Right ventricle myocardium superior (tissue), 1 donor: ENCODE measurements around the gene ACACA. TPM values are rescaled to one million over a fixed set of nuclear protein-coding genes. Genes with fewer than 3 reads are reported as not detected.
"Not testable (repeated sequence)": the region's sequence is repeated elsewhere in the genome, so short reads cannot be mapped to it uniquely, and the experiment has no call there.

ENCODE experiments used
- ATAC-seq: fragments of 200-7000 bp; cut with Tn5 transposase; one replicate; pipeline ENCODE4 v1.9.1; 2020; ENCODE audit warnings: mild to moderate bottlenecking; ENCODE audit not compliant: poor library complexity
- DNase-seq: peaks from one replicate; pipeline ENCODE4 v3.0.0-alpha.2; 2020
- intact Hi-C: fragments of 100-400 bp; cut with DNase I; formaldehyde crosslinking; loops from one replicate; pipeline ENCODE4 v1.11.2; 2022
- total RNA-seq: library from RNA; stranded (reverse); fragmentation: NEBNext Ultra II Directional; extraction: Animal tissue kit (Norgen Biotek cat#: 25700); gene quantifications from one replicate; pipeline ENCODE4 v1.2.1, GENCODE V29; 2021
- donor health status: DM: no; HTN: yes; CAD: no; lungs with severe emphysema.

The ACACA gene
- total RNA-seq, 1 donor from 2014 or later, result 15.4 TPM

- ATAC-seq (no peak), DNase-seq (no peak)
- intact Hi-C loops, result no loop called here
Measured at GRCh38 chr17:37164057-37164456, 242.6 kb downstream of the ACACA start.

DNA sequence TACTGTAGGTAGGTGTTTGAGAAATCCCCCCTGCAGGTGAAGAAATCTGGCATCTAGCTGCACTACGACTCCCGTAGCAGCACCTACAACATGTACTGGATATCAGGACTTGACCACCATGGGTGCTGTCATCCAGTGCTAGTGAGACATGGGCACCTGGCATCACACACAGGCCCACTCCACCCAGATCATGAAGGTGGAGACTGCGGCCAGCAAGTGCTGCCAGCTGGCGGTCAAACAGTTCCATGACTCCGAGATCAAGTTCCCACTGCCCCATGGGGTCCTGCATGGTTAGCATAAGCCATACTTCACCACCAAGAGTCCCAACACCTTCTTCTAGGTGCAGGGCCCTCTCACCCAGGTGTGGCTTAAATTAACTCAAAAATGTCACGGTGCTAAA, 243.8 kb downstream of the ACACA start:
- DNase-seq (no peak), ATAC-seq (no peak)
- intact Hi-C loops, result no loop called here

DNA sequence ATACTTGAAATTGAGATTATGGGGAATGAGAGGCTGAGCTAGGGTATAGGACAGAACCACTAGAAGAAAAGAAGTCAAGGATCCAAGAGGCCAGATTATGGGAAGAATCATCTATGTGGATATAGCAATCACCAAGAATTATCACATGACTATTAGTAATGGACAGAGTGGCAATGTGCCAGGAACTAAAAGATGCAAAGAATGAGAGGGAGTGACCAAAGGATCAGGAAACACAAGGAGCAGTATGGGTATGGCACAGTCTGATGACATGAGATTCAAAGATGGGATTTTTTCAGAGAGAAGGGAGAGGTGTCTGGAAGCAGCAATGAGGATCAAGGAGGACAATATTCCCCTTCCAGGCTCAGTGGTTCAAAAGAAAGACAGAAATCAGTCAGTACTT, 245.7 kb downstream of the ACACA start:
- ATAC-seq (no peak), DNase-seq (no peak)

GRCh38 chr17:37158290-37158689, 248.3 kb downstream of the ACACA start:
- DNase-seq (no peak), ATAC-seq (no peak)
- intact Hi-C loops, result no loop called here

More for the DNA sequence above, 245.7 kb downstream of the ACACA start:
- intact Hi-C loops, result no loop called here

DNA sequence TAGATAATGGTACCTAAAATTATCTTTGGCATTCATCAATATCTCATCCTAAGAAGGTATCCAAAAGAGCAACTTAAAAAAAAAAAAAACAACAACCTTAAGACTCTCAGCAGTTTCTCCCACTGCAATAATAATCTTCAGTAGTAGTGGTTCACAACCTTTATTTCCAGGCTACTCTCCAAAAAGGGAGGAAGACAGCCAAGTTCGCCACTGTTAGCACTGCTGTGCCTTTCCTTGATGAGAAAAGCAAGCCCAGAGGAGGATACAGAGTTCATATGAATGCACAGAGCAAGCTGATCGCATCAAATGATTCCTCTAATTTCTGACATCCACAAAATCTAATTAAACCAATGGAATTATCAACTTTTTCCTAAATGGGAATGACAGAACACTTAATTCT, 258.5 kb downstream of the ACACA start:
- DNase-seq (no peak), ATAC-seq (no peak)
- intact Hi-C loops, result no loop called here

GRCh38 chr17:37147301-37147812, 259.3 kb downstream of the ACACA start:
- ATAC-seq (no peak), DNase-seq (no peak)
- intact Hi-C loops, result no loop called here

GRCh38 chr17:37146086-37147064, 260.3 kb downstream of the ACACA start:
- ATAC-seq (no peak), DNase-seq (no peak)
- intact Hi-C loops, result no loop called here

- intact Hi-C loops, result no loop called here
- DNase-seq (no peak), ATAC-seq (no peak)
Measured at GRCh38 chr17:37144075-37144701, 262.4 kb downstream of the ACACA start.

- DNase-seq, intact Hi-C loops, ATAC-seq: not testable (repeated sequence)
Measured at GRCh38 chr17:37143558-37143957, 263.1 kb downstream of the ACACA start.

- ATAC-seq, result no peak
- DNase-seq, result no peak
- intact Hi-C loops, result no loop called here
Measured at GRCh38 chr17:37142294-37142896, 264.2 kb downstream of the ACACA start.

DNA sequence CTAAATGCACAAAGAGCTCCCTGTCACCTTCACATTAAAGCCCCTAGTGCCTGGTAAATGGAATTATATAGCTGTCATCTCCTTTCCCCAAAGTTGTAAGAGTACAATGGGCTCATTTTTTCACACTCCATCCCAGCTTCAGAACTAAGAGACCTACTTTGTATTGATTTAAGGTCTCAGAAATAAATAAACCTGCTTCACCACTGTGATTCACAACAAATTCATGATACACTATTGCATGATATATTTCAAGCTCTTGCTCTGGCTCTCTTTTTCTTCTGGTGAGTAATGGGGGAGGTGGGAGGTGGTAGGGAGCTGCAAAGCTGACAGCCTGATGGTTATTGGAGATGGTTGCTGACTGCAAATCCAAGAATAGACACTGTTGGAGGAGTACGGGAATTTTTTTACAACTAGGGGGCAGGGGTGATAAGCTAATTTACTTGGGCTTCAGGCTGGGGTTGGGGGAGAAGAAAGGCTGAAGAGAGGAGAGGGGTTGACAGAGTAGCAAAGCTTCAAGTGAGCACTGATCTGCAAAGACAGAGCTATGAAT, 268.0 kb downstream of the ACACA start:
- ATAC-seq (no peak), DNase-seq (no peak)
- intact Hi-C loops, result no loop called here

GRCh38 chr17:37137906-37138514, 268.6 kb downstream of the ACACA start:
- intact Hi-C loops, result no loop called here
- DNase-seq (no peak), ATAC-seq (no peak)

- intact Hi-C loops, result no loop called here
- no peak for ATAC-seq
- DNase-seq, result no peak
Measured at GRCh38 chr17:37137070-37137610, 269.5 kb downstream of the ACACA start.

GRCh38 chr17:37135576-37135975, 271.1 kb downstream of the ACACA start:
- no peak for ATAC-seq
- no peak for DNase-seq
- intact Hi-C loops, result no loop called here

DNA sequence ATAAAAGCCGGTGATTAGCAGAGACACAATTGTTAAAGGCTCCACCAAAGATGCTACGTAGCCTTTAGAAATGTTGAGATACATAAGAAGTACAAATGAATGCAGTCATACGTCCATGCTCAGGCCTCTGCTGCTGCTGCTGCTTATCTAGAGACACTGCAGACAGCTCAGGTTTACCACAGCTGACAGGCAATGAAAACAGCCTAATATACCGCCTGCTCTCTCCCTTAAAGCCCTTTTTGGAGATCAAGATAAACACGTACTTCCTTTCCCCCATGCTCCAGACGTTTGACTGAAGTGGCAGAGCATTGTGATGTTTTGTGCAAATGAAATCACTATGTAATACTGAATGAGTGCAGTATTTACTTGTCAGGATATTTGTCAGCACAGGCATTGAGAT, 272.6 kb downstream of the ACACA start:
- intact Hi-C loops, result no loop called here
- DNase-seq, result no peak

DNA sequence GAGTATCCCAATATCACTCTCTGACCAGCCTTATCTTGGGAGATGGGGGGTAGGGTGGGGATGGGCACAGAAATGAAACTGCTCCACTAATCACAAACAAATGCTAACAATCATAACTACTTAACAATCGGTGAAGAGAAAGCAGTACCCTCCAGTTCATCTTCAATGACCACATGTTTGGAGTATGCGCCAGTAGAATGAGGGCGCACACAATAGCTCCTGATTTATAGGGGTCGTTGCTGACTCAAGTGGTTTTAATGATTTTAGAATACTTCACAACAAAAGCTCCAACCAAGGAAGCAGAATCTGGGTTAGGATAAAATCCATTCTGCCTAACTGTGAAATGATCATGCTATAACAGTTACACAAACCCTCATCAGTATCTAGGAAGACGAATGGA, 273.5 kb downstream of the ACACA start:
- no peak for DNase-seq
- intact Hi-C loops, result no loop called here
- no peak for ATAC-seq

More for the DNA sequence above, 272.6 kb downstream of the ACACA start:
- ATAC-seq, result no peak

DNA sequence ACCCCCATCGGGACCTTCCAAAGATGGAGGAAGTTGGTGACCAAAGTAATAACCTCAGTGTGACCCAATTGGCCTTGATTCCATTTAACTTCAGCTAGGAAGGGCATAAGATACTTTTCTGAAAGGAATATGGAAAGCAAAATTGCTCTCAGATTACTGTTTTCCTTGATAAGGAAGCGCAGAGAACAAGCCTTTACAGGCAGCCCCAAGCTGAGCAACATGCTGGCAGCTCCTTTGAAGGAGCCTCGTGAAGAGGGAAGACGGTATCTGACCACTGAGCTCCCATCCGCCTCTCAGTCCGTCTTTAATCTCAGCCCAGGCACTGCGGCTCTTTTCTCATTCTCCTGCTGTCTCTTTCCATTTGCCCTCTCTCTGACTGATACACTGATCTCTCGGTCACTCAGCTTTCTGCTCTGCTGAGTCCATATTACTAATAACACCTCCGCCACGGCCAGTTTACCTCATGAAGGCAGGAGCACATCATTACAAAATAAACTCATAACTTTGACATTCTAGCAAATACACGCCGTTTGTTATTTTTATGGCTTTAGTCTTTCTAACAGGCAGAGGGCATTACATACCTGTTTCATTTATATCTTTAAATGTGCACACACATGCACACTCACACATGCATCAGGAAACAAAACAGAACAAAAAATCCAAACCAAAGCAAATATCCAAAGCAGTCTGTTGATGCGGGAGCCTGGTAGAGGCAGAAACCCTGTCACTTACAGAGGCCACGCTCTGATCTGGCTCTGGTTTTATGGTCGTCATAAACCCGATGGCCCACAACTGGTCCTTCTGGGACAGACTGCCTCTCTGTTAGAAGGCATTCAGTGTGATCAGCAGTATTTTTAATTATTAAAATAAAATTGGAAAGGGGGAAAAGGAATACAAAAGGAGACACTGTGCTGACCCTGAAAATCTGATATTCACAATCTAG, 274.7 kb downstream of the ACACA start:
- DNase-seq (no peak), ATAC-seq (no peak)
- intact Hi-C loops, result no loop called here
